ENCODE results near the gene GRK5. TPM values are rescaled to one million over a fixed set of nuclear protein-coding genes. Genes with fewer than 3 reads are reported as not detected.
A peak's percentile ranks its signal among the peaks of the same experiment; 100 is the strongest.

Gene GRK5
- total RNA-seq, 4 donors from 2014 or later: 15.9 to 53.8 (median 18.4) TPM

DNA sequence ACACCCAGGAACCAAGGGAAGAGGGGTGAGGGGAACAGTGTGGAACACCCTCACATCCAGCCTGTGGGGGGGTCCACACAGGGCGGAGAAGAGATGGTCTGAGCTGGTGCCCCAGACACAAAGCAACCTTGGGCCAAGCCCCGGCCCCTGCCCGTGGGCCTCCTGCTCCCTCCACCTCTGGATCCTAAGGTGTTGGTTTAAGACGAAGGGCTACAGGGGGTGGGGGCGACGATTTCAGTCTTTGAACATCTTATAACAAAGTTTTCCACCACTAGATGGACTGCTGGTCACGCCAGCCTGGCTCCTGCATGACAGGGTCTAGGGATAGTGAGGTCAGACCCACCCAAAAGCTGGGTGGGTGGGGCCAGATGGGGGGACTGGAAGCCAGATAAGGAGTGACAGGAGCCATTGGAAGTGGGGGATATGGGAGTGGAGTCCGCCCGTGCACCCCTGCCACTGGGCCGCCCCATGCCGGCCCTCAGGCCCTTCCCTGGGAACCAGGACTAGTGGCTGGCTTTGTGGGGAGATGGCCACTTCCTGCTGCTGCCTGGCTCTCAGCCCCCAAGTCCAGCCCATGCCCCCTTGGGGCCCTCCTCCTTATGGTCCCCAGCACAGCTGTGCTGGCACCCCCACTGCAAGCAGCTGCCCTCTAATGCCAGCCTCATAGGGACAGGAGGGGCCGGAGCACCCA is 236.7 kb downstream of the GRK5 start:
- no peak for DNase-seq (ENCODE audit: low spot score)
- TF ChIP-seq, protein P1, sequence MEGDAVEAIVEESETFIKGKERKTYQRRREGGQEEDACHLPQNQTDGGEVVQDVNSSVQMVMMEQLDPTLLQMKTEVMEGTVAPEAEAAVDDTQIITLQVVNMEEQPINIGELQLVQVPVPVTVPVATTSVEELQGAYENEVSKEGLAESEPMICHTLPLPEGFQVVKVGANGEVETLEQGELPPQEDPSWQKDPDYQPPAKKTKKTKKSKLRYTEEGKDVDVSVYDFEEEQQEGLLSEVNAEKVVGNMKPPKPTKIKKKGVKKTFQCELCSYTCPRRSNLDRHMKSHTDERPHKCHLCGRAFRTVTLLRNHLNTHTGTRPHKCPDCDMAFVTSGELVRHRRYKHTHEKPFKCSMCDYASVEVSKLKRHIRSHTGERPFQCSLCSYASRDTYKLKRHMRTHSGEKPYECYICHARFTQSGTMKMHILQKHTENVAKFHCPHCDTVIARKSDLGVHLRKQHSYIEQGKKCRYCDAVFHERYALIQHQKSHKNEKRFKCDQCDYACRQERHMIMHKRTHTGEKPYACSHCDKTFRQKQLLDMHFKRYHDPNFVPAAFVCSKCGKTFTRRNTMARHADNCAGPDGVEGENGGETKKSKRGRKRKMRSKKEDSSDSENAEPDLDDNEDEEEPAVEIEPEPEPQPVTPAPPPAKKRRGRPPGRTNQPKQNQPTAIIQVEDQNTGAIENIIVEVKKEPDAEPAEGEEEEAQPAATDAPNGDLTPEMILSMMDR (IDR thresholded peaks at IDR 0.05): no peak
- ATAC-seq (ENCODE audit: low FRiP score): no peak

- ATAC-seq (ENCODE audit: low FRiP score) (no peak), DNase-seq (ENCODE audit: low spot score) (no peak)
- TF ChIP-seq, protein P1 (IDR thresholded peaks at IDR 0.05): no peak
Observed at GRCh38 chr10:119444866-119445265, 237.5 kb downstream of the GRK5 start.

- ATAC-seq (ENCODE audit: low FRiP score) (no peak), DNase-seq (ENCODE audit: low spot score) (peak; percentile 84)
- TF ChIP-seq, protein P1 (IDR thresholded peaks at IDR 0.05): peak in 1 of 3 donors; percentile 68
Observed at GRCh38 chr10:119445311-119445934, 238.1 kb downstream of the GRK5 start.

DNA sequence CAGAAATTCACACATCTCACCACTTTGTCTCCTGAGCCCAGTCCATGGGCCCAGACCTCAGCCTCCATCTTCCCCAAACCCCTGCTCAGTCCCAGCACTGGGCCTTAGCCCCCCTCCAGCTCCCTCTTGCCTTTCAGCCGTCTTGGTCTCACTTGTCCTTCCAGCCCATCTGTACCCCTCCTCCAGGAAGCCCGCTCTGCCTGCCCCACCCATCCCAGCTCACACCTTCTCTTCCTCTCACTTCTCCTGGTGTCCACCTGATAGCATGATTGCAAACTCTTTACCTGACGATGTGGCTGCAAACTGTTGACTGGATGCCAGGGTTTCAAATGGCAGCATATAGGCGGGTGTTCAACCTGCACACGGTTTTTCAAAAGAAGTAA is 238.6 kb downstream of the GRK5 start:
- ATAC-seq (ENCODE audit: low FRiP score) (no peak), DNase-seq (ENCODE audit: low spot score) (no peak)

DNA sequence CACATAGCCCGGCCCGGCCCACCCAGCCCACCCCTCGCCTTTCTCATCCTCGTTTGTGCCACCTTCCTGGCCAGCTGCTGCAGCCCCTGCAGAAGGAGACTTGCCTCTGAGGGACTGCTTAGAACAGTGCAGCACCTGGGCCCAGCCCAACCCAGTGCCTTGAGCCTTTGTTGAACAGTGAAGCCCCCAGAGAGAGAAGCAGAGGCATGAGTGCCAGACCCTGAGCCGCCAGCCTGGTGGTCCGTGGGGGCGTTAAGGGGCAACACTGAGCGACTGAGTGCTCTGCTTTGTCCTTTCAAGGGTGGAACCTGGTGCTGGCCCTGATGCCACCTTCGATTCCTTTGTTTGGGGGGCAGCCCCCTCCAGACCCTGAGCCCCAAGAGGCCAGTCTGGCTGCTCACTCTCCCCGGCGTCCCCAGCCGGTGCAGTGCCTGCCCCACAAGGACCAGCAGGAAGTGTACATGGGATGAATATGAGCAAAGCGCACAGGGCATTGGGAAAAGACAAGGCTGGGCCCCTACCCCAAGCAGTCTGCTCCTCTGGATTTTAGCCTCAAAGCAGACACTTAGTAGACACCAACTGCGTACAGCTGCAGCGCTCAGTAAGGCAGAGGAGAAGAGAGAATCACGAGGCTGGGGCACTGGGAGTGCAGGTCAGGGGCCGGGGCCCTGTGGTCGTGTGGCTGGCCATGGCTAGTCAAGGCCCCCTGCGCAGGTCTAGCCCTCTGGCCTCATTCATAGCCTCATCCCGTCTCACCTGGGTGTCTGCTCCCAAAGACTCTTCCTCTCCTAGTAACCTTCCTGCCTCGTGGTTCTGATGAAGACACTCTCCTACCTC is 239.3 kb downstream of the GRK5 start:
- DNase-seq (ENCODE audit: low spot score): no peak
- no peak for ATAC-seq (ENCODE audit: low FRiP score)
- TF ChIP-seq, protein P1 (IDR thresholded peaks at IDR 0.05): no peak

More for the DNA sequence above, 238.6 kb downstream of the GRK5 start:
- TF ChIP-seq, protein P1 (IDR thresholded peaks at IDR 0.05): no peak

GRCh38 chr10:119447421-119447820 is 240.1 kb downstream of the GRK5 start:
- TF ChIP-seq, protein P1 (IDR thresholded peaks at IDR 0.05): no peak
- no peak for ATAC-seq (ENCODE audit: low FRiP score)
- no peak for DNase-seq (ENCODE audit: low spot score)
